ENCODE data around the gene ZYG11A. TPM values are rescaled to one million over a fixed set of nuclear protein-coding genes. Genes with fewer than 3 reads are reported as not detected.

The ZYG11A gene
- polyA plus RNA-seq, 1 experiment: 0.94 TPM

GRCh38 chr1:52913537-52913936, 71.0 kb downstream of the ZYG11A start:
- ChIA-PET CTCF (no interaction called here), POLR2A (no interaction called here)
- TF ChIP-seq CTCF (IDR thresholded peaks at IDR 0.05; ENCODE audit: insufficient read depth, low read depth, low read length): no peak
- H3K4me3 ChIP-seq (ENCODE audit: low read depth, low read length): no peak overlapping the region
- H3K27me3 ChIP-seq (ENCODE audit: control insufficient read depth, insufficient read depth, low read length): no peaks in the 10 kb centered on the region
- peaks cover 4% of the 10 kb centered on the region for H3K36me3 ChIP-seq (ENCODE audit: control insufficient read depth, insufficient read depth, low read length)
- no peak for DNase-seq (ENCODE audit: low read depth)

GRCh38 chr1:52914463-52914862, 71.9 kb downstream of the ZYG11A start:
- TF ChIP-seq CTCF (IDR thresholded peaks at IDR 0.05; ENCODE audit: insufficient read depth, low read depth, low read length): no peak
- Histone ChIP-seq H3K27me3 (ENCODE audit: control insufficient read depth, insufficient read depth, low read length) (no peaks in the 10 kb centered on the region), H3K4me3 (ENCODE audit: low read depth, low read length) (no peak overlapping the region), H3K36me3 (ENCODE audit: control insufficient read depth, insufficient read depth, low read length) (peaks cover 4% of the 10 kb centered on the region)
- no peak for DNase-seq (ENCODE audit: low read depth)
- ChIA-PET CTCF (interaction anchor here (1.5 kb wide), 1 partner anchor 13 kb away, joined by 4 read pairs; no protein-coding TSS in a partner anchor), POLR2A (no interaction called here)

- Histone ChIP-seq H3K4me3 (ENCODE audit: low read depth, low read length) (no peak overlapping the region), H3K36me3 (ENCODE audit: control insufficient read depth, insufficient read depth, low read length) (peaks cover 4% of the 10 kb centered on the region), H3K27me3 (ENCODE audit: control insufficient read depth, insufficient read depth, low read length) (no peaks in the 10 kb centered on the region)
- no peak for TF ChIP-seq CTCF (IDR thresholded peaks at IDR 0.05; ENCODE audit: insufficient read depth, low read depth, low read length)
- ChIA-PET CTCF (interaction anchor here (1.5 kb wide), 1 partner anchor 14 kb away, joined by 4 read pairs; no protein-coding TSS in a partner anchor), POLR2A (no interaction called here)
- DNase-seq (ENCODE audit: low read depth): no peak
Observed at GRCh38 chr1:52915211-52915854, 72.8 kb downstream of the ZYG11A start.

GRCh38 chr1:52915855-52916220, 73.3 kb downstream of the ZYG11A start:
- H3K4me3 ChIP-seq (ENCODE audit: low read depth, low read length): no peak overlapping the region
- ChIA-PET POLR2A (no interaction called here), CTCF (no interaction called here)
- no peak for DNase-seq (ENCODE audit: low read depth)
- no peaks in the 10 kb centered on the region for H3K27me3 ChIP-seq (ENCODE audit: control insufficient read depth, insufficient read depth, low read length)
- H3K36me3 ChIP-seq (ENCODE audit: control insufficient read depth, insufficient read depth, low read length): peaks cover 4% of the 10 kb centered on the region
- no peak for TF ChIP-seq CTCF (IDR thresholded peaks at IDR 0.05; ENCODE audit: insufficient read depth, low read depth, low read length)

GRCh38 chr1:52916241-52916975, 73.8 kb downstream of the ZYG11A start:
- no peak for TF ChIP-seq CTCF (IDR thresholded peaks at IDR 0.05; ENCODE audit: insufficient read depth, low read depth, low read length)
- CTCF ChIA-PET: no interaction called here
- peaks cover 2% of the 10 kb centered on the region for H3K36me3 ChIP-seq (ENCODE audit: control insufficient read depth, insufficient read depth, low read length)
- no peak overlapping the region for H3K4me3 ChIP-seq (ENCODE audit: low read depth, low read length)
- no peak for DNase-seq (ENCODE audit: low read depth)
- H3K27me3 ChIP-seq (ENCODE audit: control insufficient read depth, insufficient read depth, low read length): no peaks in the 10 kb centered on the region
- POLR2A ChIA-PET: no interaction called here
